ENCODE measurements around the gene IGF2R. TPM values are rescaled to one million over a fixed set of nuclear protein-coding genes. Genes with fewer than 3 reads are reported as not detected.
"Not testable (repeated sequence)": the region's sequence is repeated elsewhere in the genome, so short reads cannot be mapped to it uniquely, and the experiment has no call there.

The IGF2R gene
- total RNA-seq, 2 donors from 2014 or later, result 50.8 TPM

GRCh38 chr6:160137130-160137988, 168.5 kb downstream of the IGF2R start:
- Histone ChIP-seq H3K27me3 (no peaks in the 10 kb centered on the region), H3K27ac (peak overlapping the region in 1 of 4 donors; percentile 3), H3K36me3 (replicated peaks in 1 of 2; ENCODE audit: insufficient read depth in 1 of 2, low read depth in 2 of 2) (no peaks in the 10 kb centered on the region), H3K4me1 (peaks cover 25% of the 10 kb centered on the region), H3K4me3 (no peak overlapping the region), H3K9me3 (no peaks in the 10 kb centered on the region)
- ATAC-seq (peak; percentile 55), DNase-seq (peak in 3 of 4 donors; percentile 42 to 51 (median 44))
- 35 to 45% methylated on average over 11 to 12 of the region's 12 CpGs for WGBS, 2 donors
- TF ChIP-seq POLR2A (IDR thresholded peaks at IDR 0.05) (no peak), CTCF (IDR thresholded peaks at IDR 0.05) (no peak)
- intact Hi-C loops (cut with DNase I), result loop anchor here (10.0 kb wide), 1 partner anchor 317 kb away; no protein-coding TSS in a partner anchor

GRCh38 chr6:160137989-160138835, 169.3 kb downstream of the IGF2R start:
- peak overlapping the region in 2 of 4 donors; percentile 3 to 23 for H3K27ac ChIP-seq
- WGBS, 2 donors, result 43% methylated on average over 8 of the region's 8 CpGs
- H3K27me3 ChIP-seq, result no peaks in the 10 kb centered on the region
- H3K4me3 ChIP-seq, result no peak overlapping the region
- DNase-seq (peak; percentile 67 to 76 (median 70)), ATAC-seq (peak; percentile 86)
- intact Hi-C loops (cut with DNase I), result loop anchor here (10.0 kb wide), 1 partner anchor 317 kb away; no protein-coding TSS in a partner anchor
- H3K4me1 ChIP-seq, result peaks cover 25% of the 10 kb centered on the region
- H3K36me3 ChIP-seq (replicated peaks in 1 of 2; ENCODE audit: insufficient read depth in 1 of 2, low read depth in 2 of 2), result no peaks in the 10 kb centered on the region
- peak; percentile 72 to 90 (median 84) for TF ChIP-seq CTCF (IDR thresholded peaks at IDR 0.05)
- no peak for TF ChIP-seq POLR2A (IDR thresholded peaks at IDR 0.05)
- no peaks in the 10 kb centered on the region for H3K9me3 ChIP-seq

DNA sequence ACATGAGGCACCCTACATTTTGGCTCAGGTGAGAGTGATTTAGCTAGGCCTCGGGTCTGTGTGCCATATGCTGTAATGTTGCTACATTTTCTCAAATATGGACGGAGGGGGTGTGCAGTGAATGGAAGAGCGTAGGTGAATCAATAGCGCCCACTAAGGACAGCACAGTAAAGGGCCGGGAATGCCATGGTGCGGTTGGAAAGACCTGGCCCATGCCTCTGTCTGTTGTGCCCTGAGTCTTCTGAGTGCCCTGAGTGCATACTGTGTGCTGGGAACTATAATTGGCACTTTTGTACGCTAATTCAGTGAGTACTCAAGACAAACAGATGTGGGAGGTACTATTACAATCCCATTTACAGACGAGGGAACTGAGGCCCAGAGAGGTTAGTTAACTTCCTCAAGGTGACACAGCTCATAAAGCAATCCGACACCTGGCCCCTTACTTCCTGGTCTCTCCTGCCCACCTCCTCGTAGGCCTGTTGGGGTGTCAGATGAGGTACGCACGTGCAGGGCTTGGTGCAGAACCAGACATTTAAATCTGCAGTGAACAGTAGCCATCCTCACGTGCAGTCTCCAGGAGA, 170.0 kb downstream of the IGF2R start:
- Histone ChIP-seq H3K9me3 (no peaks in the 10 kb centered on the region), H3K36me3 (replicated peaks in 1 of 2; ENCODE audit: insufficient read depth in 1 of 2, low read depth in 2 of 2) (no peaks in the 10 kb centered on the region), H3K27me3 (no peaks in the 10 kb centered on the region), H3K4me1 (peaks cover 25% of the 10 kb centered on the region), H3K4me3 (no peak overlapping the region), H3K27ac (no peak overlapping the region)
- 78 to 89% methylated on average over 13 of the region's 13 CpGs for WGBS, 2 donors
- no peak for TF ChIP-seq CTCF (IDR thresholded peaks at IDR 0.05)
- TF ChIP-seq POLR2A (IDR thresholded peaks at IDR 0.05), result no peak
- no peak for DNase-seq
- no peak for ATAC-seq
- intact Hi-C loops (cut with DNase I), result loop anchor here (10.0 kb wide), 1 partner anchor 316 kb away; no protein-coding TSS in a partner anchor

- intact Hi-C loops (cut with DNase I), result loop anchor here (10.0 kb wide), 1 partner anchor 315 kb away; no protein-coding TSS in a partner anchor
- Histone ChIP-seq H3K4me1 (peaks cover 25% of the 10 kb centered on the region), H3K4me3 (no peak overlapping the region), H3K27ac (no peak overlapping the region), H3K36me3 (replicated peaks in 1 of 2; ENCODE audit: insufficient read depth in 1 of 2, low read depth in 2 of 2) (no peaks in the 10 kb centered on the region), H3K9me3 (no peaks in the 10 kb centered on the region), H3K27me3 (no peaks in the 10 kb centered on the region)
- no peak for DNase-seq
- 94% methylated on average over 12 of the region's 12 CpGs for WGBS, 2 donors
- no peak for TF ChIP-seq POLR2A (IDR thresholded peaks at IDR 0.05)
- no peak for TF ChIP-seq CTCF (IDR thresholded peaks at IDR 0.05)
- ATAC-seq, result no peak
These were observed 170.6 kb downstream of the IGF2R start for GRCh38 chr6:160139420-160139851.

GRCh38 chr6:160140493-160140892, 171.6 kb downstream of the IGF2R start:
- intact Hi-C loops (cut with DNase I); H3K4me3 ChIP-seq; H3K27ac ChIP-seq; H3K9me3 ChIP-seq; H3K27me3 ChIP-seq; ATAC-seq; DNase-seq; H3K36me3 ChIP-seq (replicated peaks in 1 of 2; ENCODE audit: insufficient read depth in 1 of 2, low read depth in 2 of 2): not testable (repeated sequence)
- 80 to 98% methylated on average over 3 of the region's 3 CpGs for WGBS, 2 donors
- H3K4me1 ChIP-seq, result peaks cover 25% of the 10 kb centered on the region
